K562 (cell line): ENCODE results near the gene TXNRD2. TPM values are rescaled to one million over a fixed set of nuclear protein-coding genes. Genes with fewer than 3 reads are reported as not detected.

Source experiments
- ATAC-seq: fragments of 200-7000 bp; cut with Tn5 transposase; 3 replicates; pipeline ENCODE4 v1.9.1; 2020; ENCODE audit warnings: moderate library complexity
- BruUV-seq: library from RNA; stranded (reverse); fragments of 400-500 nt; replicated peaks from 2 replicates; lab custom pipeline; 2021; lab: Mats Ljungman, UMichigan
- CTCF ChIA-PET: fragments of 300-600 bp; formaldehyde crosslinking; extraction: SDS; loops from one replicate; lab custom pipeline; 2021; ENCODE audit warnings: low intra/inter-chr PET ratio; lab: Yijun Ruan, JAX
- POLR2A ChIA-PET: fragments of 300-600, 350-650 bp; sonication (Branson Sonifier 250); formaldehyde crosslinking; extraction: SDS; loops from one replicate; lab custom pipeline; 2021; ENCODE audit warnings: antibody characterized with exemption, inconsistent platforms; lab: Yijun Ruan, JAX
- DNase-seq, 4 experiments: peaks; one replicate each; pipeline versions ENCODE4 v3.0.0 to v3.0.0-alpha.2; 2011 to 2018; ENCODE audit warnings: low spot score in 3 of 4, mixed read lengths in 3 of 4; ENCODE audit errors: extremely low read depth in 1 of 4
- FAIRE-seq: peaks from 2 replicates; lab custom pipeline; 2011; peaks lifted over from hg19 to GRCh38; lab: Jason Lieb, UNC
- H2AFZ ChIP-seq: 2 replicates; pipeline ENCODE4 v1.6.0; 2011; ENCODE audit warnings: low read depth, low read length, control low read depth, inconsistent platforms
- H3K27ac ChIP-seq: fragments of 200-600 bp; 3 replicates; pipeline ENCODE4 v1.8.0; 2011; ENCODE audit warnings: low read depth, mild to moderate bottlenecking, control low read depth, inconsistent platforms, low read length, moderate library complexity, mixed read lengths; ENCODE audit errors: extremely low read depth
- H3K27me3 ChIP-seq, 2 experiments: fragments of 300-600 bp in 1 of 2; 2 replicates in 1 of 2; 3 replicates in 1 of 2; pipeline versions ENCODE4 v1.6.0 to v1.8.0; 2011; ENCODE audit warnings: inconsistent platforms in 2 of 2, low read length in 2 of 2, mild to moderate bottlenecking in 1 of 2, mixed read lengths in 1 of 2, moderate library complexity in 1 of 2; ENCODE audit not compliant: control insufficient read depth in 2 of 2, insufficient read depth in 2 of 2
- H3K36me3 ChIP-seq: fragments of 300-600 bp; 3 replicates; pipeline ENCODE4 v1.8.0; 2011; ENCODE audit warnings: mild to moderate bottlenecking, low read length, inconsistent platforms; ENCODE audit not compliant: control insufficient read depth, insufficient read depth
- H3K4me1 ChIP-seq, 2 experiments: fragments of 200-600 bp in 1 of 2; replicated peaks in 1 of 2; 2 replicates in 1 of 2; 3 replicates in 1 of 2; pipeline versions ENCODE4 v1.5.1 to v1.8.0; 2011; ENCODE audit warnings: inconsistent platforms in 2 of 2, low read length in 2 of 2, mild to moderate bottlenecking in 1 of 2, mixed read lengths in 1 of 2, moderate library complexity in 1 of 2; ENCODE audit not compliant: control insufficient read depth in 2 of 2, insufficient read depth in 2 of 2
- H3K4me2 ChIP-seq: 2 replicates; pipeline ENCODE4 v1.6.1; 2011; ENCODE audit warnings: low read length, control low read depth, inconsistent platforms, mixed read lengths; ENCODE audit not compliant: insufficient read depth
- H3K4me3 ChIP-seq: fragments of 200-600 bp; sonication (generic), shearing (Covaris generic); 2 replicates; pipeline ENCODE4 v1.5.1; 2016; ENCODE audit warnings: control low read depth, inconsistent platforms
- H3K79me2 ChIP-seq: fragments of 200-600 bp; 3 replicates; pipeline ENCODE4 v1.8.0; 2011; ENCODE audit warnings: low read length, inconsistent platforms; ENCODE audit not compliant: control insufficient read depth, insufficient read depth
- H3K9ac ChIP-seq, 2 experiments: 2 replicates each; pipeline versions ENCODE4 v1.6.0 to v1.6.1; 2011; ENCODE audit warnings: low read depth in 2 of 2, low read length in 2 of 2, control low read depth in 1 of 2, inconsistent platforms in 1 of 2, mild to moderate bottlenecking in 1 of 2, mixed read lengths in 1 of 2; ENCODE audit not compliant: insufficient read depth in 1 of 2
- H3K9me1 ChIP-seq: one replicate; pipeline ENCODE4 v1.6.0; 2011; ENCODE audit warnings: inconsistent platforms, mild to moderate bottlenecking, low read length, moderate library complexity; ENCODE audit not compliant: control insufficient read depth, insufficient read depth
- H3K9me3 ChIP-seq: replicated peaks from 2 replicates; pipeline ENCODE4 v1.5.1; 2011; ENCODE audit warnings: low read depth, low read length, inconsistent platforms; ENCODE audit not compliant: control insufficient read depth, insufficient read depth
- H4K20me1 ChIP-seq: replicated peaks from 2 replicates; pipeline ENCODE4 v1.6.1; 2011; ENCODE audit warnings: low read length, inconsistent platforms, mixed read lengths; ENCODE audit not compliant: control insufficient read depth, insufficient read depth
- CHD2 ChIP-seq: IDR thresholded peaks from 2 replicates; pipeline ENCODE4 v1.6.1; 2011; ENCODE audit warnings: low read depth, low read length
- GTF2F1 ChIP-seq: IDR thresholded peaks from 2 replicates; pipeline ENCODE4 v1.6.1; 2011; ENCODE audit warnings: low read depth, low read length, improper control_type of control experiment
- HMGN3 ChIP-seq: IDR thresholded peaks from 2 replicates; pipeline ENCODE4 v1.6.1; 2011; ENCODE audit warnings: borderline replicate concordance, low read depth, mild to moderate bottlenecking, mixed read lengths, low read length; ENCODE audit not compliant: insufficient read length; ENCODE audit errors: extremely low read depth
- MCM3 ChIP-seq: fragments of 450-650 bp; IDR thresholded peaks from 2 replicates; pipeline ENCODE4 v1.6.1; 2016
- NFIC ChIP-seq: fragments of 450-650 bp; IDR thresholded peaks from 2 replicates; pipeline ENCODE4 v1.6.1; 2017; ENCODE audit warnings: mild to moderate bottlenecking, inconsistent platforms
- PBX2 ChIP-seq, 2 experiments: IDR thresholded peaks in 1 of 2; conservative IDR thresholded peaks in 1 of 2; 2 replicates each; pipeline ENCODE4 v1.6.1; 2016; ENCODE audit warnings: low read depth in 2 of 2, mild to moderate bottlenecking in 1 of 2, missing compliant biosample characterization in 1 of 2, missing genetic modification characterization in 1 of 2, moderate library complexity in 1 of 2
- PHF8 ChIP-seq: fragments of 200-600 bp; sonication (generic); IDR thresholded peaks from 2 replicates; pipeline ENCODE4 v1.6.1; 2012; ENCODE audit warnings: mixed run types, mild to moderate bottlenecking, inconsistent platforms, low read length, moderate library complexity, borderline replicate concordance
- PTBP1 ChIP-seq: fragments of 200-400 bp; formaldehyde crosslinking; IDR thresholded peaks from 2 replicates; pipeline ENCODE4 v1.6.1; 2017; ENCODE audit warnings: low read depth, low read length
- RBBP5 ChIP-seq: fragments of 200-600 bp; sonication (generic); IDR thresholded peaks from 2 replicates; pipeline ENCODE4 v1.6.1; 2012; ENCODE audit warnings: borderline replicate concordance, mild to moderate bottlenecking, low read length, control low read depth, inconsistent platforms; ENCODE audit not compliant: insufficient read depth, poor library complexity, severe bottlenecking
- RCOR1 ChIP-seq, 2 experiments: IDR thresholded peaks; 2 replicates each; pipeline ENCODE4 v1.6.1; 2012; ENCODE audit warnings: low read depth in 2 of 2, low read length in 2 of 2, borderline replicate concordance in 1 of 2, improper control_type of control experiment in 1 of 2
- TAF15 ChIP-seq: fragments of 200-400 bp; formaldehyde crosslinking; IDR thresholded peaks from 2 replicates; pipeline ENCODE4 v1.6.1; 2017; ENCODE audit warnings: mild to moderate bottlenecking, low read depth, low read length, moderate library complexity
- TAF7 ChIP-seq: fragments of 450-650 bp; IDR thresholded peaks from 2 replicates; pipeline ENCODE4 v1.6.1; 2016; ENCODE audit warnings: missing genetic modification characterization, missing compliant biosample characterization
- TGIF2 ChIP-seq: sonication (generic); formaldehyde crosslinking; IDR thresholded peaks from 2 replicates; pipeline ENCODE4 v1.8.1; 2022; ENCODE audit warnings: mild to moderate bottlenecking, missing genetic modification reagents, moderate library complexity
- YY1 ChIP-seq, 3 experiments: IDR thresholded peaks; 2 replicates each; pipeline ENCODE4 v1.6.1; 2011; ENCODE audit warnings: low read length in 2 of 3, mild to moderate bottlenecking in 2 of 3, moderate library complexity in 2 of 3, borderline replicate concordance in 1 of 3, control low read depth in 1 of 3, low read depth in 1 of 3; ENCODE audit not compliant: insufficient read depth in 3 of 3, insufficient replicate concordance in 2 of 3, control insufficient read depth in 1 of 3, insufficient read length in 1 of 3; ENCODE audit errors: extremely low read depth in 1 of 3
- ZNF184 ChIP-seq: sonication (generic); formaldehyde crosslinking; IDR thresholded peaks from 2 replicates; pipeline ENCODE4 v1.5.0; 2020; ENCODE audit warnings: missing genetic modification reagents
- ZNF239 ChIP-seq: fragments of 250-450 bp; sonication (Bioruptor Pico); IDR thresholded peaks from 2 replicates; pipeline ENCODE4 v1.4.0; 2020; ENCODE audit warnings: mild to moderate bottlenecking
- ZNF589 ChIP-seq: fragments of 200-800 bp; sonication (Bioruptor generic); IDR thresholded peaks from 2 replicates; pipeline ENCODE4 v1.6.1; 2016; ENCODE audit warnings: low read depth, missing genetic modification characterization, missing compliant biosample characterization
- WGBS: fragments of 100-300 bp; shearing (Covaris generic); methylation state at CpG from one replicate; pipeline ENCODE4 v1.1.6; 2016; ENCODE audit warnings: low coverage, mixed read lengths; ENCODE audit not compliant: insufficient coverage; ENCODE audit errors: missing lambda C conversion rate; 5-methylcytosine and 5-hydroxymethylcytosine counted together
- in situ Hi-C: fragments of 300-500 bp; cut with MboI; formaldehyde crosslinking; loops from 4 replicates; pipeline ENCODE4 v1.15.0; 2018; ENCODE audit warnings: inconsistent platforms, mixed read lengths
- intact Hi-C: fragments of 100-400 bp; cut with micrococcal nuclease; formaldehyde crosslinking; loops from 2 replicates; pipeline ENCODE4 v1.14.2; 2022
- polyA plus RNA-seq, 8 experiments: library from polyadenylated mRNA; depleted of rRNA in 4 of 8; stranded (reverse) in 5 of 8; unstranded in 3 of 8; fragments of >200 nt; fragmentation: Nextera tagmentation in 2 of 8; fragmentation: Illumina TruSeq in 1 of 8; extraction: Ambion mirVana in 2 of 8; extraction: Trizol in 1 of 8; gene quantifications; 2 replicates each; pipeline versions ENCODE4 v1.2.1 to v1.2.3, GENCODE V29; 2011 to 2014; ENCODE audit warnings: inconsistent platforms in 1 of 8, missing spikeins in 1 of 8
- total RNA-seq, 7 experiments: library from RNA; depleted of rRNA in 6 of 7; stranded (reverse); fragments of >200 nt in 6 of 7; fragmentation: Illumina TruSeq in 2 of 7; extraction: Trizol in 2 of 7; gene quantifications; 2 replicates each; pipeline versions ENCODE4 v1.2.1 to v1.2.3, GENCODE V29; 2011 to 2021; ENCODE audit warnings: low replicate concordance in 1 of 7

Gene TXNRD2
- total and polyA plus RNA-seq, 9 of the 15 experiments (the other 6 are each of a cell fraction or from before 2014, with no cell fraction given): 3.3 to 80.2 (median 49.4) TPM

DNA sequence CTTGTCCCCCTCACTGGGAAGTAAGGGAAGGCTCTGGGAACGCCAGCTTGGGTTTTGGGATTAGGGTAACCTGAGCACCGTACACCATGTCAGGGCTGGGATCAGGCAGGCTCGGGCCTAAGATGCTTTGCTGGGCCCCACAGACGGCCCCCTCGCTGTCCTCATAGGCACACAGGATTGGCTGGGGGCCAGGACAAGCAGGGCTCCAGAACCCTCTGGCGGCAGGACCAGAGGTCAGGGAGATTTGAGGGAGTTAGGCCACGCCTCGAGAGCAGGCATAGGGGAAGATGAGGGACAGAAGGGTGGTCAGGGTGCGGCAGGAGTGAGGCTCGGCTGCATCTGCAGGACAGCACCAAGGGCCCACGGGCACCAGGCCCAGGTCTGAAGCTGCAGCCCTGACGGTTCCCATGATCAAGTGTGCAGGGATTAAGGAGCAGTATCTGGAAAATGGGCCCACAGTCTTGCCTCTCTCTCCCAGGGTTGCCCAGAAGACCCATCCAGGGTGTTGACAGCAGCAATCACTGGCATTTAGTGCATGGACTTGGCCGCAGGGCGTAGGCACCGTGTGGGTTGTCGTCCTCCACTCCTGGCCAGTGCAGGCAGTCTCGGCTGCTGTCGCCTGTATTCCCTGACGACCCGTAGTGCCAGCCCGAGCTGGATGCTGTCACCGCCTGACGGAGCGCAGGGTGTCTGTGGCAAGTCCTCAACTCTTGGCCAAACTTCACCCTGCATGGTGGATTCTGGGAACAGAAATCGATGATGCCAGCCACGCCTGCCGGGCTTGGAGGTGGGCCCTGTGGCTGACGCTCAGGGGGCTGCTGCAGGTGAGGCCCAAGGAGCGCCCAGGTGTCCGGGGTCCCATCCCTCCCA is 71.2 kb downstream of the TXNRD2 start:
- H2AFZ ChIP-seq: no peak overlapping the region
- BruUV-seq: no TSS peak
- H3K4me3 ChIP-seq: no peak overlapping the region
- ATAC-seq: peak; percentile 4; the same call in 2 of the 3 replicates
- in situ Hi-C loops: no loop called here
- peaks cover 13% of the 10 kb centered on the region for H4K20me1 ChIP-seq
- H3K4me2 ChIP-seq: no peak overlapping the region
- no peak for FAIRE-seq
- ChIA-PET CTCF (interaction anchor here (0.8 to 1.4 kb wide), 3 partner anchors 42 to 140 kb away, joined by 3 to 5 read pairs (median 3); no protein-coding TSS in a partner anchor), POLR2A (interaction anchor here (0.5 to 2.8 kb wide), 10 partner anchors 8 to 128 kb away, joined by 3 to 22 read pairs (median 6); partner anchors contain the start of genes GNB1L and RTL10)
- peaks cover 2 to 30% of the 10 kb centered on the region in 2 experiments; a peak in 3 of 5 replicates for H3K27me3 ChIP-seq
- no peaks in the 10 kb centered on the region for H3K9me1 ChIP-seq
- H3K79me2 ChIP-seq: no peaks in the 10 kb centered on the region
- H3K27ac ChIP-seq: no peak overlapping the region
- H3K9me3 ChIP-seq: no peaks in the 10 kb centered on the region
- no peaks in the 10 kb centered on the region for H3K36me3 ChIP-seq
- 42% methylated on average over 30 of the region's 30 CpGs for WGBS
- H3K9ac ChIP-seq: peak overlapping the region in 1 of 2 experiments; percentile 69; a peak in 2 of 4 replicates
- peaks cover 0 to 68% of the 10 kb centered on the region in 2 experiments; a peak in 4 of 5 replicates for H3K4me1 ChIP-seq
- intact Hi-C loops: no loop called here
- no peak for DNase-seq
- no peak for TF ChIP-seq ZNF589 (CRISPR knock-in tag)
- TF ChIP-seq YY1 (IDR thresholded peaks at IDR 0.05; ENCODE audit: borderline replicate concordance in 1 of 3, control insufficient read depth in 1 of 3, extremely low read depth in 1 of 3, insufficient read depth in 3 of 3, insufficient read length in 1 of 3, insufficient replicate concordance in 2 of 3, low read depth in 1 of 3, low read length in 2 of 3): peak in 1 of 3 experiments; percentile 3
- 0 out of 2 replicates have a peak, but pooled peaks have one; percentile 20 for TF ChIP-seq TAF15
- TF ChIP-seq ZNF239 (CRISPR knock-in tag): no peak
- peak; percentile 56 for TF ChIP-seq HMGN3
- TF ChIP-seq MCM3: 0 out of 2 replicates have a peak, but pooled peaks have one; percentile 6
- TF ChIP-seq PHF8: peak; percentile 22; the same call in 1 of the 2 replicates
- no peak for TF ChIP-seq TAF7 (tag)
- peak; percentile 92 for TF ChIP-seq NFIC
- peak; percentile 38 for TF ChIP-seq RBBP5
- TF ChIP-seq CHD2: no peak
- TF ChIP-seq PTBP1: 0 out of 2 replicates have a peak, but pooled peaks have one; percentile 26
- 0 out of 4 replicates have a peak, but pooled peaks of 1 of the 2 experiments have one; percentile 5 for TF ChIP-seq RCOR1 (IDR thresholded peaks at IDR 0.05; ENCODE audit: borderline replicate concordance in 1 of 2, low read depth in 2 of 2, low read length in 2 of 2)
- peak; percentile 59; the same call in 1 of the 2 replicates for TF ChIP-seq GTF2F1
- TF ChIP-seq ZNF184 (CRISPR knock-in tag): 0 out of 2 replicates have a peak, but pooled peaks have one; percentile 20
- no peak; the same call in 1 of the 2 replicates for TF ChIP-seq PBX2 (CRISPR knock-in tag; IDR thresholded peaks at IDR 0.05; ENCODE audit: low read depth)
- TF ChIP-seq PBX2 (tag; conservative IDR thresholded peaks at IDR 0.05; ENCODE audit: low read depth): no peak
- TF ChIP-seq TGIF2 (CRISPR knock-in tag): no peak
